ENCODE measurements around the gene CCDC192. TPM values are rescaled to one million over a fixed set of nuclear protein-coding genes. Genes with fewer than 3 reads are reported as not detected.
A peak's percentile ranks its signal among the peaks of the same experiment; 100 is the strongest.

The CCDC192 gene
- total RNA-seq, 1 experiment from 2014 or later, result not detected

DNA sequence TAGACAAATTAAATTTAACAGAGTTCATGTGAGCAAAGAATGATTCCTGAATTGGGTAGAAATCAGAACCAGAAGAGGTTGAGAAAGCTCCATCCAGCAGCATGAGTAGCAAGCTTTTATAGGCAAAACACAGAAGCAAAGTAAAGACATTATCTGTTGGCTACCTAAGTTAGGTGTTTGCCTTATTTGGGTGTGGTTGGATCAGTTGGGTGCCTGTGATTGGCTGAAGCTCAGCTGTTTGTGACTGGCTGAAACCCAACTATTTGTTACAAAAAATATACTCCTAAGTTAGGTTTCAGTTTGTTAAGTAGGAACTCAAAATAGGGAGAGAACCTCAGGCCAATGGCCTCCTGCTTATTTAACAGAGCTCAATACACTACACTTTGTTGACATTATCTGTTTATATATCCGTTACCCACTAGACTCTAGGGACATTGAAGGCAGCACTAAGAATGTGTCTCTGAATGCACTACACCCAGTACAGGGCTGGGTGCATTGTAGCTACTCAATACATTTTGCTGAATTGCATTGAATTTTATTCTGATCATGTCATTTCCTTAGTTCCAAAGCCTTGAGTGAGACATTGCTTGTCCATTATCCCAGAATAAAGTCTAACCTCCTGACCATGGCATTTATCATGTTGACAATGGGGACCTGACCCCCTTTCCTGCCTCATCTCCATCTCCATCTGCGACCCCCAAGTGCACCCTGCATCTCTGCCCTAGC, 98.7 kb downstream of the CCDC192 start:
- Mint-ChIP-seq H3K4me3 (ENCODE audit: unreplicated experiment) (no peak overlapping the region), H3K27me3 (ENCODE audit: insufficient read depth, unreplicated experiment) (no peaks in the 10 kb centered on the region), H3K9me3 (ENCODE audit: unreplicated experiment) (no peaks in the 10 kb centered on the region), H3K4me1 (ENCODE audit: insufficient read depth, unreplicated experiment) (no peaks in the 10 kb centered on the region), H3K36me3 (ENCODE audit: insufficient read depth, unreplicated experiment) (no peaks in the 10 kb centered on the region), H3K27ac (ENCODE audit: low read depth, unreplicated experiment) (no peak overlapping the region)
- ChIA-PET POLR2A (interaction anchor here (1.4 kb wide), 2 partner anchors 11 to 12 kb away, joined by 3 to 5 read pairs; no protein-coding TSS in a partner anchor), CTCF (interaction anchor here (0.6 to 0.7 kb wide), 4 partner anchors 15 to 151 kb away, joined by 3 to 4 read pairs (median 3); no protein-coding TSS in a partner anchor)
- no TSS peak for BruUV-seq (replicated peaks)
- DNase-seq (ENCODE audit: unreplicated experiment), result no peak
- TF ChIP-seq, protein P1, sequence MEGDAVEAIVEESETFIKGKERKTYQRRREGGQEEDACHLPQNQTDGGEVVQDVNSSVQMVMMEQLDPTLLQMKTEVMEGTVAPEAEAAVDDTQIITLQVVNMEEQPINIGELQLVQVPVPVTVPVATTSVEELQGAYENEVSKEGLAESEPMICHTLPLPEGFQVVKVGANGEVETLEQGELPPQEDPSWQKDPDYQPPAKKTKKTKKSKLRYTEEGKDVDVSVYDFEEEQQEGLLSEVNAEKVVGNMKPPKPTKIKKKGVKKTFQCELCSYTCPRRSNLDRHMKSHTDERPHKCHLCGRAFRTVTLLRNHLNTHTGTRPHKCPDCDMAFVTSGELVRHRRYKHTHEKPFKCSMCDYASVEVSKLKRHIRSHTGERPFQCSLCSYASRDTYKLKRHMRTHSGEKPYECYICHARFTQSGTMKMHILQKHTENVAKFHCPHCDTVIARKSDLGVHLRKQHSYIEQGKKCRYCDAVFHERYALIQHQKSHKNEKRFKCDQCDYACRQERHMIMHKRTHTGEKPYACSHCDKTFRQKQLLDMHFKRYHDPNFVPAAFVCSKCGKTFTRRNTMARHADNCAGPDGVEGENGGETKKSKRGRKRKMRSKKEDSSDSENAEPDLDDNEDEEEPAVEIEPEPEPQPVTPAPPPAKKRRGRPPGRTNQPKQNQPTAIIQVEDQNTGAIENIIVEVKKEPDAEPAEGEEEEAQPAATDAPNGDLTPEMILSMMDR (IDR thresholded peaks at IDR 0.05; ENCODE audit: unreplicated experiment), result no peak
- intact Hi-C loops (cut with micrococcal nuclease), result no loop called here

DNA sequence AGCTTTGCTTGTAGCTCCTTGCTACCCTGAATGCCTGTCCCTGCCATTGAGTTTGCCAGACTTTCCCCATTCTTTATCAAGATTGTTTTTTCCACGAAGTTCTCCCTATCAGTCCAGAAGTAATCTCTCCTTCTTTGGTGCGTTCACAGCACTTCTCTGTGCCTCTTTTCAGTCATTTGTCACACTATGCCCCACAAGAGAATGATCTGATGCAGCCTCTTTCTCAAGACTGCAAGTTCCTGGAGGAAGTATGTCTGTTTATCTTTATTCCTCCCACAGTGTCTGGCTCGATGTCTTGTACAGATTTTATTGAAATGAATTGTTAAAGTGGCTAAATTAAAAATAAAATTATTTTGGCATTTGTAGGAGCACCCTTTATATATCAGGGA, 99.3 kb downstream of the CCDC192 start:
- no peaks in the 10 kb centered on the region for H3K36me3 Mint-ChIP-seq (ENCODE audit: insufficient read depth, unreplicated experiment)
- H3K27me3 Mint-ChIP-seq (ENCODE audit: insufficient read depth, unreplicated experiment), result no peaks in the 10 kb centered on the region
- no peaks in the 10 kb centered on the region for H3K9me3 Mint-ChIP-seq (ENCODE audit: unreplicated experiment)
- no peak for DNase-seq (ENCODE audit: unreplicated experiment)
- POLR2A ChIA-PET, result interaction anchor here (1.4 kb wide), 2 partner anchors 11 to 12 kb away, joined by 3 to 5 read pairs; no protein-coding TSS in a partner anchor
- intact Hi-C loops (cut with micrococcal nuclease), result no loop called here
- CTCF ChIA-PET, result interaction anchor here (0.6 kb wide), 1 partner anchor 16 kb away, joined by 3 read pairs; no protein-coding TSS in a partner anchor
- TF ChIP-seq, protein P1 (IDR thresholded peaks at IDR 0.05; ENCODE audit: unreplicated experiment), result no peak
- no peak overlapping the region for H3K27ac Mint-ChIP-seq (ENCODE audit: low read depth, unreplicated experiment)
- no peaks in the 10 kb centered on the region for H3K4me1 Mint-ChIP-seq (ENCODE audit: insufficient read depth, unreplicated experiment)
- no peak overlapping the region for H3K4me3 Mint-ChIP-seq (ENCODE audit: unreplicated experiment)
- no TSS peak for BruUV-seq (replicated peaks)

DNA sequence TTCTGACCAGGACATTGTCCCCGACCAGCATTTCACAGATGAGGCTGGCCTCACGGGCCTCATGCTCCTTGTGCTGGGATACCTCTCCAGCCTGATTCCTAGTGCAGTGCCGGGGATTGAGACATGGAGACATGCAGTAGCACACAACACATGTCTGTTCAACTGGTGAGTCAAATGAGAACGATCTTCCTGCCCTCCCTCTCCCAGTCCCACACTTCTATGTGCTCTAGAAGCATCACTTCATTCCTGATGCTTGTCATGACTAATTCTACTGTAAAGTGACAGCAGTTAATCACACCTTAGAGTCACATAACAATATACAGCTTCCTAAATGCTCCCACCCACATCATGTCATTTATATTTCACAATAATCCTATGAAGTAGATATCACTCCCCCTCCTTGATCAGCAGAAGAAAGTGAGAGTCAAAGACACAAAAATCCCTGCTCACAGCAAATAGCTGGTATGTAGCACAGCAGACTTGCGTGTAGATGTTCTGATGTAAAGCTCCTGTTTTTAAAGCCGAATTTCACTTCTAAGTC, 101.8 kb downstream of the CCDC192 start:
- TF ChIP-seq, protein P1 (IDR thresholded peaks at IDR 0.05; ENCODE audit: unreplicated experiment), result no peak
- BruUV-seq (replicated peaks), result no TSS peak
- Mint-ChIP-seq H3K4me1 (ENCODE audit: insufficient read depth, unreplicated experiment) (no peaks in the 10 kb centered on the region), H3K27me3 (ENCODE audit: insufficient read depth, unreplicated experiment) (no peaks in the 10 kb centered on the region), H3K36me3 (ENCODE audit: insufficient read depth, unreplicated experiment) (no peaks in the 10 kb centered on the region), H3K9me3 (ENCODE audit: unreplicated experiment) (no peaks in the 10 kb centered on the region), H3K27ac (ENCODE audit: low read depth, unreplicated experiment) (no peak overlapping the region), H3K4me3 (ENCODE audit: unreplicated experiment) (no peak overlapping the region)
- peak; percentile 12 for DNase-seq (ENCODE audit: unreplicated experiment)
- intact Hi-C loops (cut with micrococcal nuclease), result no loop called here
- ChIA-PET CTCF (interaction anchor here (0.7 kb wide), 1 partner anchor 408 kb away, joined by 3 read pairs; no protein-coding TSS in a partner anchor), POLR2A (interaction anchor here (1.2 to 2.0 kb wide), 3 partner anchors 9 to 26 kb away, joined by 3 to 7 read pairs (median 3); no protein-coding TSS in a partner anchor)

DNA sequence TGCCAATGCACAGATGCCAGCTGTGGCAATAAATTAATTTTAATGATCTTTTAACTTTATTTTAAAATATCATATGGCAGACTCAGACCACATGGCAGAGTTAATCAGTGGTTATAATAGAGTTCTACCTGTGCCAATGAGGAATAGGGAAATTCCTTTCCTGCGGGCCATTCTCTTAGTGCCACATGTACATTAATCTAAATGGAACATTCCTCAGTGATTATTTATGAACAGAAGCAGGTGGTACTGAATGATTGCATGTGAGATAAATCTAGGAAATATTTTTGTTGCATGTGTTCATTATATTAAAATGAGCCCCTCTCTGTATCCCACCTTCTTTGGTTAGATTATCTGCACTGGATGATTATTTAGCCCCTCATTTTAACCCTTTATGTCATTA, 102.3 kb downstream of the CCDC192 start:
- no peaks in the 10 kb centered on the region for H3K9me3 Mint-ChIP-seq (ENCODE audit: unreplicated experiment)
- H3K27me3 Mint-ChIP-seq (ENCODE audit: insufficient read depth, unreplicated experiment), result no peaks in the 10 kb centered on the region
- H3K27ac Mint-ChIP-seq (ENCODE audit: low read depth, unreplicated experiment), result no peak overlapping the region
- no peaks in the 10 kb centered on the region for H3K36me3 Mint-ChIP-seq (ENCODE audit: insufficient read depth, unreplicated experiment)
- TF ChIP-seq, protein P1 (IDR thresholded peaks at IDR 0.05; ENCODE audit: unreplicated experiment), result no peak
- intact Hi-C loops (cut with micrococcal nuclease), result no loop called here
- BruUV-seq (replicated peaks), result no TSS peak
- ChIA-PET CTCF (interaction anchor here (0.7 kb wide), 1 partner anchor 1130 kb away, joined by 3 read pairs; no protein-coding TSS in a partner anchor), POLR2A (interaction anchor here (1.2 to 2.0 kb wide), 3 partner anchors 8 to 26 kb away, joined by 3 to 7 read pairs (median 3); no protein-coding TSS in a partner anchor)
- no peak for DNase-seq (ENCODE audit: unreplicated experiment)
- no peak overlapping the region for H3K4me3 Mint-ChIP-seq (ENCODE audit: unreplicated experiment)
- no peaks in the 10 kb centered on the region for H3K4me1 Mint-ChIP-seq (ENCODE audit: insufficient read depth, unreplicated experiment)

All from MCF 10A (cell line).